ENCODE data around the gene LSAMP. TPM values are rescaled to one million over a fixed set of nuclear protein-coding genes. Genes with fewer than 3 reads are reported as not detected.

LSAMP gene
- polyA plus RNA-seq, 2 of the 4 experiments (the other 2 are of a cell fraction): 0.12 to 0.53 TPM

- no peak for TF ChIP-seq MAFK (IDR thresholded peaks at IDR 0.05; ENCODE audit: partially characterized antibody)
- no peak for TF ChIP-seq CHD2 (IDR thresholded peaks at IDR 0.05; ENCODE audit: low read length, partially characterized antibody)
- no peak for TF ChIP-seq KDM5A (IDR thresholded peaks at IDR 0.05)
- no peak for TF ChIP-seq HMGXB4 (CRISPR knock-in tag; IDR thresholded peaks at IDR 0.05; ENCODE audit: borderline replicate concordance)
- no peak for TF ChIP-seq EHMT2 (IDR thresholded peaks at IDR 0.05; ENCODE audit: low read depth)
- TF ChIP-seq ATOH8 (CRISPR knock-in tag; IDR thresholded peaks at IDR 0.05; ENCODE audit: low read depth): no peak
- FAIRE-seq (no peak), DNase-seq (ENCODE audit: low read depth in 1 of 2, low spot score in 1 of 2) (no peak), ATAC-seq (no peak)
- no peak overlapping the region for H3K4me3 ChIP-seq
- H3K27ac ChIP-seq: no peak overlapping the region
- ChIA-PET CTCF (no interaction called here), POLR2A (no interaction called here)
- no peaks in the 10 kb centered on the region for H3K9me3 ChIP-seq
- H3K4me2 ChIP-seq: no peak overlapping the region
- WGBS (ENCODE audit: missing lambda C conversion rate): 50% methylated on average over 1 of the region's 1 CpG
- H3K4me1 ChIP-seq: no peaks in the 10 kb centered on the region
Measured at GRCh38 chr3:116114586-116114985, 330.7 kb downstream of the LSAMP start.

- H3K4me2 ChIP-seq: no peak overlapping the region
- WGBS (ENCODE audit: missing lambda C conversion rate): 4% methylated on average over 2 of the region's 2 CpGs
- ATAC-seq: no peak
- H3K4me3 ChIP-seq: no peak overlapping the region
- no peak overlapping the region for H3K27ac ChIP-seq
- no peak for DNase-seq (ENCODE audit: low read depth in 1 of 2, low spot score in 1 of 2)
- no peak for FAIRE-seq
- H3K9me3 ChIP-seq: no peaks in the 10 kb centered on the region
- CTCF ChIA-PET: no interaction called here
- POLR2A ChIA-PET: no interaction called here
- no peaks in the 10 kb centered on the region for H3K4me1 ChIP-seq
- no peak for TF ChIP-seq HOXB13 (CRISPR knock-in tag; IDR thresholded peaks at IDR 0.05; ENCODE audit: low read depth)
- no peak for TF ChIP-seq FOSB (CRISPR knock-in tag; IDR thresholded peaks at IDR 0.05)
- TF ChIP-seq SMC3 (IDR thresholded peaks at IDR 0.05): no peak
- no peak for TF ChIP-seq CHD4 (IDR thresholded peaks at IDR 0.05; ENCODE audit: borderline replicate concordance)
- no peak for TF ChIP-seq ATOH8 (CRISPR knock-in tag; IDR thresholded peaks at IDR 0.05; ENCODE audit: low read depth)
- no peak for TF ChIP-seq CTCF (IDR thresholded peaks at IDR 0.05)
- TF ChIP-seq RNF2 (IDR thresholded peaks at IDR 0.05; ENCODE audit: borderline replicate concordance, low read depth): no peak
- no peak for TF ChIP-seq ESRRA (IDR thresholded peaks at IDR 0.05; ENCODE audit: borderline replicate concordance, low read length)
Measured at GRCh38 chr3:116112696-116113095, 332.6 kb downstream of the LSAMP start.

GRCh38 chr3:116111765-116112164, 333.5 kb downstream of the LSAMP start:
- TF ChIP-seq E2F6 (IDR thresholded peaks at IDR 0.05; ENCODE audit: borderline replicate concordance, low read depth) (no peak), FOXS1 (CRISPR knock-in tag; IDR thresholded peaks at IDR 0.05) (no peak), RAD21 (conservative IDR thresholded peaks at IDR 0.05 in 1 of 2, IDR thresholded peaks at IDR 0.05 in 1 of 2) (no peak), NPAS2 (CRISPR knock-in tag; IDR thresholded peaks at IDR 0.05; ENCODE audit: borderline replicate concordance) (no peak), RFX5 (IDR thresholded peaks at IDR 0.05) (no peak), HOXB5 (CRISPR knock-in tag; IDR thresholded peaks at IDR 0.05) (no peak), FOSB (CRISPR knock-in tag; IDR thresholded peaks at IDR 0.05) (no peak), JUN (IDR thresholded peaks at IDR 0.05) (no peak), ZNF302 (CRISPR knock-in tag; IDR thresholded peaks at IDR 0.05) (no peak), CBX2 (IDR thresholded peaks at IDR 0.05; ENCODE audit: borderline replicate concordance, low read depth) (no peak), MAZ (IDR thresholded peaks at IDR 0.05; ENCODE audit: borderline replicate concordance, low read depth, low read length) (no peak), HOXA7 (CRISPR knock-in tag; IDR thresholded peaks at IDR 0.05) (no peak), HDAC2 (IDR thresholded peaks at IDR 0.05) (no peak), SMC3 (IDR thresholded peaks at IDR 0.05) (no peak), ELK1 (IDR thresholded peaks at IDR 0.05; ENCODE audit: low read depth, low read length) (no peak)
- no peaks in the 10 kb centered on the region for H3K9me3 ChIP-seq
- no peak overlapping the region for H3K4me3 ChIP-seq
- CTCF ChIA-PET: interaction anchor here (1.0 kb wide), 1 partner anchor 9 kb away, joined by 4 read pairs; no protein-coding TSS in a partner anchor
- H3K4me1 ChIP-seq: no peaks in the 10 kb centered on the region
- ATAC-seq (no peak), DNase-seq (ENCODE audit: low read depth in 1 of 2, low spot score in 1 of 2) (no peak), FAIRE-seq (no peak)
- H3K27ac ChIP-seq: no peak overlapping the region
- POLR2A ChIA-PET: no interaction called here
- H3K4me2 ChIP-seq: no peak overlapping the region
